Gastroesophageal sphincter (tissue), 2 donors: Measurements from ENCODE around the gene MVD.

Experiments used
- POLR2A ChIP-seq, 2 donors: fragments of 450-650 bp; IDR thresholded peaks; one replicate each; pipeline ENCODE4 v1.6.1; 2017; ENCODE audit warnings: antibody characterized with exemption in 2 of 2, mild to moderate bottlenecking in 2 of 2, moderate library complexity in 1 of 2
- POLR2AphosphoS5 ChIP-seq: sonication (generic); formaldehyde crosslinking; IDR thresholded peaks from one replicate; pipeline ENCODE4 v1.6.1; 2017; ENCODE audit warnings: antibody characterized with exemption

DNA sequence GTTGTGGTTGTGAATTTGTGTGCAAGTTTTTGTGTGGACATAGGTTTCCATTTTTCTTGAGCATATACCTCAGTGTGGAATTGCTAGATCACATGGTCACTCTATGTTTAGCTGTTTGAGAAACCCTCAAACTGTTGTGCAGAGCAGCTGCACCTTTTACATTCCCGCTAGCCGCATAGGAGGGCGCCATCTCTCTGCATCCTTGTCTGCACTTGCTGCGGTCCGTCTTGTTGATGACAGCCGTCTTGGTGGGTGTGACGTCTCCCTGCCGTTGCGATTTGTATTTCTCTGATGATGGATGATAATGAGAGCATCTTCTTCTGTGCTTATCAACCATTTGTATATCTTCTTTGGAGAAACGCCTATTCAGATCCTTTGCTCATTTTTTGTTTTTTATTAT, 49.6 kb downstream of the MVD start:
- no peak for TF ChIP-seq POLR2A (IDR thresholded peaks at IDR 0.05)
- no peak for TF ChIP-seq POLR2AphosphoS5
